A549 (cell line): ENCODE results near the gene ANKRD34A. TPM values are rescaled to one million over a fixed set of nuclear protein-coding genes. Genes with fewer than 3 reads are reported as not detected.

Experiments
- ATAC-seq, 2 experiments: fragments of 200-7000 bp in 1 of 2; fragments of >200 bp in 1 of 2; cut with Nextera tagmentation in 1 of 2; cut with Tn5 transposase in 1 of 2; 3 replicates each; pipeline versions ENCODE4 v1.8.0 to v1.9.1; 2018 to 2020; ENCODE audit warnings: mild to moderate bottlenecking in 1 of 2, moderate library complexity in 1 of 2
- CTCF ChIA-PET: fragments of 300-600 bp; sonication (Branson Sonifier 250); formaldehyde crosslinking; extraction: SDS; loops from one replicate; lab custom pipeline; 2021; ENCODE audit warnings: antibody characterized with exemption, inconsistent platforms; lab: Yijun Ruan, JAX
- POLR2A ChIA-PET: fragments of 350-600 bp; formaldehyde crosslinking; extraction: SDS; loops from one replicate; lab custom pipeline; 2021; ENCODE audit warnings: antibody characterized with exemption, inconsistent platforms; lab: Yijun Ruan, JAX
- DNase-seq, 2 experiments: peaks; one replicate each; pipeline versions ENCODE4 v3.0.0 to v3.0.0-alpha.2; 2011 to 2016; ENCODE audit warnings: low read depth in 1 of 2, low spot score in 1 of 2
- FAIRE-seq: peaks from 2 replicates; lab custom pipeline; 2011; peaks lifted over from hg19 to GRCh38; lab: Jason Lieb, UNC
- H3K27ac ChIP-seq, 2 experiments: fragments of >200 bp; sonication (Bioruptor Twin); formaldehyde crosslinking; 3 replicates each; pipeline ENCODE4 v1.5.1; 2016 to 2017
- H3K4me1 ChIP-seq: fragments of >200 bp; sonication (Bioruptor Twin); formaldehyde crosslinking; 3 replicates; pipeline ENCODE4 v1.6.1; 2016
- H3K4me2 ChIP-seq: fragments of >200 bp; sonication (Bioruptor Twin); formaldehyde crosslinking; 3 replicates; pipeline ENCODE4 v1.6.1; 2016
- H3K4me3 ChIP-seq: fragments of >200 bp; sonication (Bioruptor Twin); formaldehyde crosslinking; 3 replicates; pipeline ENCODE4 v1.5.1; 2016
- H3K9me3 ChIP-seq: fragments of >200 bp; sonication (Bioruptor Twin); formaldehyde crosslinking; 3 replicates; pipeline ENCODE4 v1.6.1; 2016
- CBX8 ChIP-seq: fragments of 200-600 bp; sonication (generic); IDR thresholded peaks from 2 replicates; pipeline ENCODE4 v1.6.1; 2016
- CEBPB ChIP-seq, 2 experiments: fragments of >200 bp in 1 of 2; sonication (Bioruptor Twin) in 1 of 2; formaldehyde crosslinking in 1 of 2; IDR thresholded peaks; 2 replicates each; pipeline ENCODE4 v1.6.1; 2012 to 2016
- CTCF ChIP-seq: fragments of >200 bp; sonication (Bioruptor Twin); formaldehyde crosslinking; IDR thresholded peaks from 3 replicates; pipeline ENCODE4 v1.5.1; 2016
- E2F6 ChIP-seq: IDR thresholded peaks from 2 replicates; pipeline ENCODE4 v1.6.1; 2012; ENCODE audit warnings: low read depth, borderline replicate concordance
- FOSB ChIP-seq: fragments of 250-450 bp; sonication (Bioruptor Pico); IDR thresholded peaks from 2 replicates; pipeline ENCODE4 v1.5.0; 2020; ENCODE audit warnings: mild to moderate bottlenecking, moderate library complexity
- FOXS1 ChIP-seq: fragments of 250-450 bp; sonication (Bioruptor Pico); IDR thresholded peaks from 2 replicates; pipeline ENCODE4 v1.5.0; 2020; ENCODE audit warnings: mild to moderate bottlenecking, moderate library complexity
- GATA3 ChIP-seq: IDR thresholded peaks from 2 replicates; pipeline ENCODE4 v1.6.1; 2012; ENCODE audit warnings: borderline replicate concordance
- HOXA7 ChIP-seq: fragments of 250-450 bp; sonication (Bioruptor Pico); IDR thresholded peaks from 2 replicates; pipeline ENCODE4 v1.5.0; 2020; ENCODE audit warnings: mild to moderate bottlenecking, moderate library complexity
- HOXB5 ChIP-seq: fragments of 250-450 bp; sonication (Bioruptor Pico); IDR thresholded peaks from 2 replicates; pipeline ENCODE4 v1.5.0; 2020; ENCODE audit warnings: mild to moderate bottlenecking, moderate library complexity
- JUN ChIP-seq, 2 experiments: fragments of >200 bp; sonication (Bioruptor Twin); formaldehyde crosslinking; IDR thresholded peaks; 2 replicates in 1 of 2; 3 replicates in 1 of 2; pipeline ENCODE4 v1.6.1; 2016 to 2017
- KDM5A ChIP-seq: fragments of 200-600 bp; sonication (generic); IDR thresholded peaks from 2 replicates; pipeline ENCODE4 v1.6.1; 2016; ENCODE audit warnings: antibody characterized with exemption, mild to moderate bottlenecking
- MAX ChIP-seq: IDR thresholded peaks from 2 replicates; pipeline ENCODE4 v1.6.1; 2012
- MYC ChIP-seq: IDR thresholded peaks from 2 replicates; pipeline ENCODE4 v1.6.1; 2012; ENCODE audit warnings: mild to moderate bottlenecking, inconsistent platforms, low read length, improper control_type of control experiment, borderline replicate concordance
- PBX3 ChIP-seq: IDR thresholded peaks from 2 replicates; pipeline ENCODE4 v1.6.1; 2012
- PHF8 ChIP-seq: fragments of 200-600 bp; sonication (generic); IDR thresholded peaks from 2 replicates; pipeline ENCODE4 v1.6.1; 2016; ENCODE audit warnings: low read depth, mild to moderate bottlenecking, antibody characterized with exemption, moderate library complexity, borderline replicate concordance
- POLR2A ChIP-seq: IDR thresholded peaks from 2 replicates; pipeline ENCODE4 v1.6.1; 2012; ENCODE audit warnings: mild to moderate bottlenecking, low read length
- RAD21 ChIP-seq, 2 experiments: fragments of >200 bp in 1 of 2; sonication (Bioruptor Twin) in 1 of 2; formaldehyde crosslinking in 1 of 2; IDR thresholded peaks in 1 of 2; conservative IDR thresholded peaks in 1 of 2; 2 replicates in 1 of 2; 3 replicates in 1 of 2; pipeline ENCODE4 v1.6.1; 2012 to 2018; ENCODE audit warnings: inconsistent platforms in 1 of 2
- RCOR1 ChIP-seq: fragments of 150-350 bp; IDR thresholded peaks from 2 replicates; pipeline ENCODE4 v1.6.1; 2014; ENCODE audit warnings: antibody characterized with exemption, low read length, low read depth
- REST ChIP-seq: fragments of 200-600 bp; sonication (generic); IDR thresholded peaks from 2 replicates; pipeline ENCODE4 v1.6.1; 2016; ENCODE audit warnings: antibody characterized with exemption, mild to moderate bottlenecking, moderate library complexity
- RNF2 ChIP-seq: fragments of 200-600 bp; sonication (generic); IDR thresholded peaks from 2 replicates; pipeline ENCODE4 v1.6.1; 2016; ENCODE audit warnings: low read depth, mild to moderate bottlenecking, antibody characterized with exemption, moderate library complexity, borderline replicate concordance
- SMC3 ChIP-seq: fragments of >200 bp; sonication (Bioruptor Twin); formaldehyde crosslinking; IDR thresholded peaks from 3 replicates; pipeline ENCODE4 v1.6.1; 2018; ENCODE audit warnings: inconsistent platforms
- TFCP2L1 ChIP-seq: fragments of 250-450 bp; sonication (Bioruptor Pico); IDR thresholded peaks from 2 replicates; pipeline ENCODE4 v1.5.0; 2021; ENCODE audit warnings: mild to moderate bottlenecking
- TP53 ChIP-seq: fragments of 250-450 bp; sonication (Bioruptor Pico); IDR thresholded peaks from 2 replicates; pipeline ENCODE4 v1.5.0; 2021; ENCODE audit warnings: mild to moderate bottlenecking, moderate library complexity
- ZC3H11A ChIP-seq: fragments of 450-650 bp; IDR thresholded peaks from 2 replicates; pipeline ENCODE4 v1.6.1; 2014; ENCODE audit warnings: antibody characterized with exemption, mild to moderate bottlenecking
- ZSCAN20 ChIP-seq: fragments of 250-450 bp; sonication (Bioruptor Pico); IDR thresholded peaks from 2 replicates; pipeline ENCODE4 v1.8.0; 2022; ENCODE audit warnings: mild to moderate bottlenecking, moderate library complexity
- WGBS: methylation state at CpG from one replicate; pipeline ENCODE4 v1.1.6; 2017; ENCODE audit errors: missing lambda C conversion rate; 5-methylcytosine and 5-hydroxymethylcytosine counted together
- polyA plus RNA-seq, 4 experiments: library from polyadenylated mRNA; depleted of rRNA in 3 of 4; stranded (reverse); fragments of >200 nt; fragmentation: RNase III in 1 of 4; extraction: RNeasy Plus Mini Kit Qiagen cat#74134 plus additional on column Dnase treatment in 1 of 4; gene quantifications; 2 replicates in 3 of 4; 3 replicates in 1 of 4; pipeline ENCODE4 v1.2.3, GENCODE V29; 2011 to 2017

Gene ANKRD34A
- polyA plus RNA-seq, 2 of the 4 experiments (the other 2 are of a cell fraction): 0.30 to 0.39 TPM

GRCh38 chr1:145927916-145928643 is 36.3 kb downstream of the ANKRD34A start (continued):
- TF ChIP-seq ZC3H11A (no peak), FOSB (CRISPR knock-in tag) (no peak), CTCF (no peak), JUN (IDR thresholded peaks at IDR 0.05) (no peak), RNF2 (no peak)
- TF ChIP-seq, all 56 proteins: peak for 0

- Histone ChIP-seq H3K4me1 (peaks cover 10% of the 10 kb centered on the region; the same call in 2 of the 3 replicates), H3K9me3 (no peaks in the 10 kb centered on the region), H3K4me3 (peak within 1 kb of the TSS; percentile 84), H3K27ac (peak within 1 kb of the TSS; percentile 97), H3K4me2 (peak within 1 kb of the TSS; percentile 91)
- FAIRE-seq (peak; percentile 77), DNase-seq (peak; percentile 86 to 99), ATAC-seq (peak; percentile 98)
- ChIA-PET CTCF (interaction anchor here (0.8 to 6.2 kb wide), 16 partner anchors 8 to 82 kb away, joined by 3 to 41 read pairs (median 6); partner anchors contain the start of genes ANKRD34A, LIX1L, NUDT17 and PEX11B), POLR2A (interaction anchor here (0.6 to 3.3 kb wide), 28 partner anchors 9 to 646 kb away, joined by 3 to 62 read pairs (median 5); partner anchors contain the start of genes ANKRD34A, LIX1L, NUDT17 and PEX11B)
- WGBS: 1% methylated on average over 36 of the region's 41 CpGs
- TF ChIP-seq E2F6 (peak; percentile 49; the same call in 1 of the 2 replicates), PBX3 (no peak), FOSB (CRISPR knock-in tag) (0 out of 2 replicates have a peak, but pooled peaks have one; percentile 17), MYC (peak; percentile 50; the same call in 1 of the 2 replicates), HOXA7 (CRISPR knock-in tag) (0 out of 2 replicates have a peak, but pooled peaks have one; percentile 43), POLR2A (peak; percentile 92), REST (peak; percentile 72), MAX (peak; percentile 74), HOXB5 (CRISPR knock-in tag) (0 out of 2 replicates have a peak, but pooled peaks have one; percentile 23), CTCF (peak; percentile 60), RCOR1 (no peak), CBX8 (peak; percentile 53; the same call in 1 of the 2 replicates), KDM5A (peak; percentile 93), TFCP2L1 (CRISPR knock-in tag) (peak; percentile 39; the same call in 1 of the 2 replicates), RAD21 (conservative IDR thresholded peaks at IDR 0.05 in 1 of 2, IDR thresholded peaks at IDR 0.05 in 1 of 2) (peak; percentile 15 to 20; a peak in 1 of 5 replicates), TP53 (0 out of 2 replicates have a peak, but pooled peaks have one; percentile 43), SMC3 (peak; percentile 34; the same call in 1 of the 3 replicates), FOXS1 (CRISPR knock-in tag) (no peak), CEBPB (IDR thresholded peaks at IDR 0.05) (no peak), PHF8 (peak; percentile 98), JUN (IDR thresholded peaks at IDR 0.05) (peak; percentile 94 to 95), ZSCAN20 (no peak), GATA3 (0 out of 2 replicates have a peak, but pooled peaks have one; percentile 18)
Observed at GRCh38 chr1:145927063-145927886, 37.1 kb downstream of the ANKRD34A start, which contains the start of gene RBM8A. RBM8A (minus strand) TSS chr1:145927484; CDS start chr1:145927426, 58 bp downstream.
